LNCAP (cell line): ENCODE data around the gene NTRK3.

ENCODE experiments used
- CTCF ChIP-seq: fragments of 450-650 bp; IDR thresholded peaks from 2 replicates; pipeline ENCODE4 v1.5.1; 2017; ENCODE audit warnings: mild to moderate bottlenecking

NTRK3 gene

GRCh38 chr15:88004399-88004798 is 252.1 kb downstream of the NTRK3 start:
- no peak for TF ChIP-seq CTCF

- TF ChIP-seq CTCF: no peak
Measured at GRCh38 chr15:88003541-88004327, 252.8 kb downstream of the NTRK3 start.

GRCh38 chr15:88002706-88003105 is 253.8 kb downstream of the NTRK3 start:
- TF ChIP-seq CTCF: no peak

- no peak for TF ChIP-seq CTCF
Measured at GRCh38 chr15:87998630-87999029, 257.9 kb downstream of the NTRK3 start.

- no peak for TF ChIP-seq CTCF
Measured at GRCh38 chr15:87986776-87987175, 269.8 kb downstream of the NTRK3 start.

GRCh38 chr15:87985451-87985850 is 271.1 kb downstream of the NTRK3 start:
- no peak for TF ChIP-seq CTCF

GRCh38 chr15:87981969-87982368 is 274.6 kb downstream of the NTRK3 start:
- no peak for TF ChIP-seq CTCF

- no peak for TF ChIP-seq CTCF
Measured at GRCh38 chr15:87977907-87978306, 278.6 kb downstream of the NTRK3 start.
